T-helper 1 cell treated with Interleukin-12 subunit alpha and Interleukin-12 subunit beta and Interleukin-4 antibody, amounts not matched to agents 30 ng/mL and 1 ng/mL, for 36 hours (primary cell): ENCODE data around the gene KCNA2. TPM values are rescaled to one million over a fixed set of nuclear protein-coding genes. Genes with fewer than 3 reads are reported as not detected.

Experiments
- intact Hi-C: fragments of 100-400 bp; cut with micrococcal nuclease; formaldehyde crosslinking; loops from one replicate; pipeline ENCODE4 v1.15.1; 2024
- total RNA-seq: library from RNA; stranded (reverse); gene quantifications from 2 replicates; pipeline ENCODE4 v1.2.3, GENCODE V29; 2022

KCNA2 gene
- total RNA-seq, 1 donor from 2014 or later = 10.7 TPM

DNA sequence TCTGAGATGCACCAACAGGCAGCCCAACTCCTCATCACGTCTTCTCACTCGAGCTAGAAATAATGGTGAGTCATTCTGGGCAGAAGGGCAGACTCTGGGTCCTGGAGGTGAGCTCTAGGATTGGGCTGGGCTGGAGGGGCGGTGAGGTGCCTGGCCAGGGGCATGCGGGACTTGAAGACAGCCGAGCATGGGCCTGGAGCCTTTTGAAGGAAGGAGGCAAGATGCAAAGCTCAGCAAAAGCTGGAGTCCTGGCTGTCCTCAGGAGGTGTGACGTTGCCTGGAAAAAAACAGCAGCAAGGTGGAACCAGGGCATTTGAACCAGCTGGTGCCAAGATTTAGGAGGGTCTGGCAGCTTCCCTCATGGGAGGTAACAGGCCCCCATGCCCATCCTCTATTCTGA, 712 bp downstream of the KCNA2 start:
- intact Hi-C loops = no loop called here

DNA sequence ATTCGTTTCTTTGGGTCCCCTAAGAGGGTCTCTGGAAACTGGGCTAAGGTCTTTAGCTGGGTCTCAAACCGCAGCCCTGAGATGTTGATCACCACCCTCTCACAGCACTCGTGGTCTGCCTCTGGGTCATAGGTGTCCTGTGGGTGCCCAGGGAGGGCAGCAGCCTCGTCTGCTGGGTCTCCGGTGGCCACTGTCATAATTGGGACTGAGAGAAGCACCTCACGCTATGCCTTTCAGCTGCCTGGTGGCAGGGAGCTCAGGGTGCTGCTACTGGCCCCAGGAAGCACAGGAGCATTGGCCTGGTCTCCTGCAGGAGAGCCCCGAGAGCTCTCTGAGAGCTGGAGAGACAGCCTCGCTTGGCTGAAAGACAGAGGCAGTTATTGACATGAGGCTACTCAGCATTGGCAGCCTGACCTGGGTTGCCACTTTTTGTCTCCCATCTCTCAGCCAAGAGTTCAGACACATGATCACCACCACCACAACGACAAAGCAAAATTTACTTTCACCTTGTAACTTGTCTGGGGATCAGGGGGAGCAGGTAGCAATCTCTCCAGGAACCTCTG, 1.5 kb downstream of the KCNA2 start:
- intact Hi-C loops = no loop called here

DNA sequence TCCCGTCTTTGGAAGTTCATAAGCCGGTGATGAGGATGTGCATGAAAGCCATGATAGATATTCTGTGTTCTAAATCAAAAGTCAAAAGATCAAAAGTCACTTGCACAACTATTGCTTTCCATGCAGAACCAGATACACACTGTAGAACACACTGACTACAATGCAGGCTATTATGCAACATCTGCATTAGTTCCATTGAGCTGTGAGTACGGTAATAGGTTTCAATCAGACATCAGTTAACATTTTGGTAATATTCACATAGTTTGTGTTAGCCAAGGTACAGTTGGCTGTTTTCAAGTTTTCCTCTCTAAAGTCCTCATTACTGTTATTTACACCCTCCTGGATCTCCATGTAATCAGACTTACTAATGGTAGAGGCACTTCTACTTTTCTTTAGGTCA, 3.1 kb downstream of the KCNA2 start:
- intact Hi-C loops = no loop called here

DNA sequence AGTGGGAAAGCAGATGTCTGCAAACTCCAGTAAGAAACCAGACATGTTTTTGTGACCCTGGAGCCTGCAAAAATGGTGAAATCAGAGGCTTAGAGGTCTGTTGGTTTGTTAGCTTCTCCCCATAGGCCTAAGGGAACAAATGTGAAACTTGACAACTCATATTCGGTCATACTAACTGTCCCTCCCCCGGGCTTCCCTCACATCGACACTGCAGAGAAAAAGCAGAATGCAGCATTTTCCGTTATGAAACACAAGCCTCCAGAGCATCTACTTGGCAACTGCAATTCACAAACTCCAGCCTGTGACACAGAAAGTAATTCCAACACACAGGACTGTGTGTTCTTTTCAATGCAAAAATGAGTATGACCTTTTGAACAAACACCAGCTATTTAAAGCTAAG, 3.7 kb downstream of the KCNA2 start:
- intact Hi-C loops = no loop called here

- intact Hi-C loops = no loop called here
Measured at GRCh38 chr1:110601332-110601731, 4.8 kb downstream of the KCNA2 start.

DNA sequence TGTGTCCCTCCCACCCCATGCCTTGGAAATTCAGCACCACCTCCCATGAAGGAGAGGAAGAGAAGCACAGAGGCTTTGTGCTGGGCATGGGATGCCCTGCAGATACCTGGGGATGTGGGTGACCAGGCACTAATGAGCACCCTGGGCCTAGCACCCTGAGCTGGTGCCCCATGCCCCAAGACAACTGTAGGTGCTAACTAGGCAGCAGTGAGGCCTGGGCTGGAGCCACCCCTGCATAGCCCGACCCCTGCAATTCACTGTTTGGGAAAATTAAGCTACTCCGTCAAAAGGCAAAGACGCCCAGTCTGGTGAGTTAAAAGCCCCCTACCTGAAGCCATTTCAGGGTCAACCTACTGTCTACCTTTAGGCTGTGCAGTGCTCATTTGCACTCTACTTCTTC, 5.4 kb downstream of the KCNA2 start:
- intact Hi-C loops = no loop called here

GRCh38 chr1:110597966-110598365, 8.2 kb downstream of the KCNA2 start:
- intact Hi-C loops = no loop called here

DNA sequence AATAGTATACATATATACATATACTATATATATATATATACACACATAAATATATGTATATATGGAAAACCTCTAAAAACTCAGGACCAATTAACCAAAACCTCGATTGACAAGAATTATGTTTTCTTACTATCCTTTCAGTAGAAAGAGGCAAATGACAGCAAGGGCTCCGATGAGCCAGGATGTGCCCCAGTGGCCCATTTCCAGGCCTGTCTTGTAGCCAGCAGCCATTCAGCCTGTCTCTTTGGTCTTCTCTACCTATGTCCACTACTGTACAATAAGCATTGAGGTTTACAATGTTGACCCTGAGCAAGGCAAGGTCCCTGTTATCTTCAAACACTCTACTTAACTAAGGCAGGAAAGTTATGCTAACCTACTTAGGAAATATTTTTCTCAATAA, 9.8 kb downstream of the KCNA2 start:
- intact Hi-C loops = no loop called here

DNA sequence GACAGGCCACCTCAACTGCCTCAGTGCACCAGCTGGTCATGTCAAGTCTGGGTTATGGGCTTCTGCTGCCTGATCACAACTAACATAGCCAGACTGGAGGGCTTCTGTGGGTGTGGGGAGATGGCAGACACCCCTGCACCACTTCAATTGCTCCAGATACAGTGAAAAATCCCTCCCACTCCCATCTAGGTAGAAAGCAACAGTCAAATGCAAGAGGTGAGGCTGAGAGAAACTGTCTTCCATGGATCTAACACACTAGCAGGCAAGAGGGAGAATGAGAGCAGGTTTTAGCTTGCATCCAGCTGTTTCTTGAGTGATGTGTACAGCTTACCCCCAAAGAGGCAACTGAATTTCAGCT, 10.8 kb downstream of the KCNA2 start:
- intact Hi-C loops = no loop called here

GRCh38 chr1:110594456-110595352, 11.5 kb downstream of the KCNA2 start:
- intact Hi-C loops = no loop called here

DNA sequence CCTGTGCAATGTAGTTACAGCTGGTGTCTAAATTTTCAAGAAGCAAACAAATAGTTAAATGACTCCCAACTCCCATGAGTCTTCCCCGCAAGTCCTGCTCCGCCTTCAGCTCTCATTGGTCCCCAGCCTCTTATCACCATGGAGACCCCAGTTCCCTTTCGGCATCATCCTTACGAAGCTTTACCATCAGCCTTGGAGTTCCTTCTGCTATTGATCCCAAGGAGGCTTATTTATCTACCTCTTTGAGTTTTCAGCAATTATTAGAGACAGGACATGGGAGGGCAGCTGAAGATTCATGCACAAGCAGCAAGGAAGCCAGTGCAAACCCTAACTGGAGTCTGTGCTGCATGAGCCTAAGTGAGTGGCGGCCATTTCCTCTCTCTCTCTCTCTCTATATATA, 12.3 kb downstream of the KCNA2 start:
- intact Hi-C loops = no loop called here

DNA sequence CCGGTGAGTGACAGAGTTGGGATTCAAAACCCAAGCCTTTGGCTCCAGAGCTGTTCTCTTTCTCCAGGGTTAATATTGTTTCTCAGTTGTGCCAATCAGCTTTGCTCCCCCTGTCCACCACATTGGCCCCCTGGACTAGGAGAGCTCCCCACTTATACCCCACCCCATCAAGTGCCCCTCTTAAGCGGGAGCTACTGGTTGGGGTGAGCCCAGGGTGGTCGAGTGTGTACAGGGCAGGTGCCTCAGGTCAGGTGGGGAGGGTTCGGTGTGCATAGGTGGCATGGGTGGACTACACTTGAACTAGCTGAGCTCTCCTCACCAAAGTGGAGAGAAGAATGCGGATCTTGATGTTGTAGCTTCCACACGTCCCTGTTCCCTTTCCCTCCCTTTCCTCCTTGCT, 14.2 kb downstream of the KCNA2 start:
- intact Hi-C loops = no loop called here

DNA sequence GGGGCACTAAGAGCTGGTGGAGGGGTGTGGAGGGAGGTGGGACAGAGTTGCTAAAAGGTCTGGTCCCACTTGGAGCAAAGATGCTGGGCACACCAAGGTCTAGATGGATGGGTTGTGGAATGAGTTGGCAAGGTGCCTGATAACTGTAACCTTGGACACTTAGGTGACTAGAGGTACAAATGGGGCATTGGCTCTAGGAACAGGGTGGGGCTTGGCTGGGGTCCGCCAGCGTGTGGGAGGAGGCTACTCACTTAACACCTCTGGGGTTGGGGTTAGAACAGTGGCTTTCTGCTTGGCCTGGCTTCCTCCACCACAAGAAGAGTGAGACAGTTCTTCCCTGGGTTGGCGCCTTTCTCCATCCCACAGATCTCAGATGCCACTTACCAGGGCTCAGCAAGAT, 17.2 kb downstream of the KCNA2 start:
- intact Hi-C loops = no loop called here

GRCh38 chr1:110588486-110588885, 17.7 kb downstream of the KCNA2 start:
- intact Hi-C loops = no loop called here

DNA sequence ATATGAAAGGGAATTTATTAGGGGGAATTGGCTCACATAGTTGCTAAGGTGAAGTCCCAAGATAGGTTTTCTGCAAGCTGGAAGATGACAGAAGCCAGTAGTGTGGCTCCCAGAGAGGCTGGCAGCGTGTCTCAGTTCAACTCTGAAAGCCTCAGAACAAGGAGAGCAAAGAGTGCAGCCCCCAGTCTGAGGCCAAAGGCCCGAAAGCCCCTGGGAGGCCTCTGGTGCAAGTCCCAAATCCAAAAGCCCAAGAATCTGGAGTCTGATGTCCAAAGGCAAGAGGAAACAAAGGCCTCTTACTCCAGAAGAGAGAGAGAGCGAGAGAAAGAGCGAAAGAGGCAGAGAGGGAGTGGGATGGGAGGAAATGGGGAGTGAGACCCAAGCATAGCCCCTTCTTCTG, 18.3 kb downstream of the KCNA2 start:
- intact Hi-C loops = no loop called here

DNA sequence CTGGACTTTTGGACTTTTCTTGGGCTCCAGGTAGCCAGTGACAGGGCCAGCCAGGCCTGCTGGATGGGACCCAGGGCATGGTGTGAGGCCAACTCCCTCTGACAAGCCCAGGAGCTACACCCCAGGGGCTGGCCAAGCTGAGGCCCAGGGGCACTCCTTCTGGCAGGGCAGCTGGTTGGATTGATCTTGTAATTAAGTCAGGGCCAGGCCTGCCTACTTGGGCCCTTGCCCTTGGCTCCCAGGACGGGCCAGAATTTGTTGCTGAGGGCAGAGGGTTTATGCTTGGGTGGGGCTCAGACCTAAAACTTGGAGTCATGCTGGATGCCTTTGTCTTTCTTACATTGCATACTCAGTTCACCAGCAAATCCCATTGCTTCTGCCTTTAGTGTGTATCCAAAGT, 20.7 kb downstream of the KCNA2 start:
- intact Hi-C loops = no loop called here

GRCh38 chr1:110584045-110584444, 22.1 kb downstream of the KCNA2 start:
- intact Hi-C loops = no loop called here

DNA sequence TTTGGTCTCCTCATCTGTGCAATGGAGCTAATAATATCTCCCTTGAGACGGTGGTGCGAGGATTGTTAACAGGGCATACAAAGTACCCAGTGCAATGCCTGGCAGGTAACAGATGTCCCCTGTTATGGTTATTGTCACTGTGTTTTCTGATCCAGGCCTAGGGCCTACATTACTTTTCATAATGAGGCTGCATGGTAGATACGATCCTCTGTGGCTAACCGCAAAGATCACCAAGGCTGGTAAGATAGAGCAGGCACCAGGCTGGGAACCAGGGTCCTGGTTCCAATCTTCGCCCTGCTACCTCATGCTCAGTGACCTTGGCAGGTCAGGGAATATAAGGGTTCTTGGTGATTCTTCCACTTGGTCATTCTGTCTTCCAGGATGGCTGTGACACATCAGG, 22.7 kb downstream of the KCNA2 start:
- intact Hi-C loops = no loop called here

DNA sequence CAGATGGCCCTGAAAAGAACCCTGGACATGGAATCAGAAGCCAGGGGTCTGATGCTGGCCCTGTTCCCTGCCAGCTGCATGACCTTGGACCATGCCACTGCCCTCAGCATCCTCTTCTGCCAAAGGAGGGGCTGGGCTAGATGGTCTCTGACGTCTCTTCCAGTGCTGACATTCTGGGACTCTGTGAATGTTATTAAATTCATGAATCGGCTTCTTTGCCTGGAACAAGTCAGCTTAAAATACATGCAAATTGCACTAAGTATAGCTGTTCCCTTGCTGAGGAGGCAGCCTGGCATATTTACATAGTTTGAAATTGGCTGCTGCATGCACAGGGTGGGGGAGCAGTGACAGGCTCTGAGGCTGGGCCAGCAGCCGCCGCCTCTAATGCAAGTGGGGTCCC, 23.8 kb downstream of the KCNA2 start:
- intact Hi-C loops = no loop called here

GRCh38 chr1:110581682-110582145, 24.4 kb downstream of the KCNA2 start:
- intact Hi-C loops = no loop called here

DNA sequence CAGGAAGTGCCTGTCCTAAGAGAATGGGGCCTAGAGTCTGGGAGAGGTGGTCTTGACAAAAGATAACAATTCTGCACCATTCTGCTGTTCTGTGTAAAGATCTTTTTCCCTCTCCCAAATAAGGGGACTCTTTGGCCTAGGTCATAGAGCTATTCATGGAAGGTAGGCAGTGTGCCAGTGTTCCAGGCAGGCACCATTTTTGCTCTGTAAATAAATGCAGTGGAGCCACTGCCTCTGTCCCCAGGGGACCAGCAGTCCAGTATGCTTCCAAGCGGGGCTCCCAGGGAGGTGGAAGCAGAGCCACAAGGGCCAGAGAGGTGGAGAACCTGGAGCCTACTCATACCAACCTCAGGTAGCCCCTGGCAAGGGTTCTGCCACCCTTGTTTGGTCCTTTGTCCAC, 25.9 kb downstream of the KCNA2 start:
- intact Hi-C loops = no loop called here

GRCh38 chr1:110579460-110579859, 26.7 kb downstream of the KCNA2 start:
- intact Hi-C loops = no loop called here

GRCh38 chr1:110576441-110576840, 29.7 kb downstream of the KCNA2 start:
- intact Hi-C loops = no loop called here
